Upper lobe of right lung (tissue), 1 donor: ENCODE data around the gene PRKCQ. TPM values are rescaled to one million over a fixed set of nuclear protein-coding genes. Genes with fewer than 3 reads are reported as not detected.

Experiments
- ATAC-seq: fragments of 200-7000 bp; cut with Tn5 transposase; one replicate; pipeline ENCODE4 v1.9.1; 2020; ENCODE audit warnings: mild to moderate bottlenecking, moderate library complexity
- DNase-seq: peaks from one replicate; pipeline ENCODE4 v3.0.0-alpha.2; 2020
- H3K27ac ChIP-seq: fragments of 200-600 bp; one replicate; pipeline ENCODE4 v1.8.0; 2022
- H3K27me3 ChIP-seq: fragments of 200-600 bp; one replicate; pipeline ENCODE4 v1.8.0; 2022; ENCODE audit warnings: mild to moderate bottlenecking
- H3K36me3 ChIP-seq: fragments of 200-600 bp; one replicate; pipeline ENCODE4 v1.8.0; 2022
- H3K4me1 ChIP-seq: fragments of 200-600 bp; one replicate; pipeline ENCODE4 v1.8.0; 2022
- H3K4me3 ChIP-seq: fragments of 200-600 bp; one replicate; pipeline ENCODE4 v1.8.0; 2022; ENCODE audit warnings: mild to moderate bottlenecking
- H3K9me3 ChIP-seq: fragments of 200-600 bp; one replicate; pipeline ENCODE4 v1.8.0; 2022
- CTCF ChIP-seq: fragments of 200-600 bp; IDR thresholded peaks from one replicate; pipeline ENCODE4 v1.8.0; 2022; ENCODE audit warnings: antibody characterized with exemption
- intact Hi-C: fragments of 100-400 bp; cut with DNase I; formaldehyde crosslinking; loops from one replicate; pipeline ENCODE4 v1.11.0; 2022
- long read RNA-seq: library from polyadenylated mRNA; unstranded; transcript quantifications from one replicate; pipeline ENCODE4 v2.0.0, GENCODE V29; 2021
- total RNA-seq: library from RNA; stranded (reverse); fragmentation: NEBNext Ultra II Directional; extraction: Animal tissue kit (Norgen Biotek cat#: 25700); gene quantifications from one replicate; pipeline ENCODE4 v1.2.1, GENCODE V29; 2021
- donor health status: DM: no; HTN: yes; CAD: no; lungs with severe emphysema.

PRKCQ gene
- total RNA-seq: 9.8 TPM
- long read RNA-seq, partial matches to known transcripts: 9 of 18 reads
- long read RNA-seq, other reads (novel, unspliced or antisense): 6 of 18 reads

GRCh38 chr10:6579904-6580278, at the start of gene PRKCQ:
Gene PRKCQ (minus strand): TSS chr10:6580276. CDS start chr10:6515135, 65,141 bp downstream.
- TF ChIP-seq CTCF: no peak
- DNase-seq (no peak), ATAC-seq (peak; percentile 46)
- Histone ChIP-seq H3K4me1 (no peaks in the 10 kb centered on the region), H3K27ac (peak within 1 kb of the TSS; percentile 78), H3K36me3 (no peaks in the 10 kb centered on the region), H3K9me3 (no peaks in the 10 kb centered on the region), H3K4me3 (peak within 1 kb of the TSS; percentile 67), H3K27me3 (peaks cover 26% of the 10 kb centered on the region)
- intact Hi-C loops: no loop called here

- Histone ChIP-seq H3K4me1 (no peaks in the 10 kb centered on the region), H3K4me3 (no peak overlapping the region), H3K27me3 (no peaks in the 10 kb centered on the region), H3K27ac (no peak overlapping the region), H3K36me3 (no peaks in the 10 kb centered on the region), H3K9me3 (no peaks in the 10 kb centered on the region)
- intact Hi-C loops: no loop called here
- DNase-seq (no peak), ATAC-seq (no peak)
- no peak for TF ChIP-seq CTCF
Measured at GRCh38 chr10:6625428-6625827, 45.4 kb upstream of the PRKCQ start.

GRCh38 chr10:6624392-6624791, 44.3 kb upstream of the PRKCQ start:
- intact Hi-C loops: no loop called here
- DNase-seq (no peak), ATAC-seq (no peak)
- Histone ChIP-seq H3K27me3 (no peaks in the 10 kb centered on the region), H3K27ac (no peak overlapping the region), H3K4me3 (no peak overlapping the region), H3K9me3 (no peaks in the 10 kb centered on the region), H3K4me1 (no peaks in the 10 kb centered on the region), H3K36me3 (no peaks in the 10 kb centered on the region)
- no peak for TF ChIP-seq CTCF

GRCh38 chr10:6622921-6623320, 42.8 kb upstream of the PRKCQ start:
- no peak for TF ChIP-seq CTCF
- H3K9me3 ChIP-seq: no peaks in the 10 kb centered on the region
- ATAC-seq: no peak
- no peaks in the 10 kb centered on the region for H3K4me1 ChIP-seq
- intact Hi-C loops: no loop called here
- no peak for DNase-seq
- H3K27ac ChIP-seq: no peak overlapping the region
- H3K36me3 ChIP-seq: no peaks in the 10 kb centered on the region
- H3K27me3 ChIP-seq: no peaks in the 10 kb centered on the region
- H3K4me3 ChIP-seq: no peak overlapping the region

GRCh38 chr10:6621536-6621935, 41.5 kb upstream of the PRKCQ start:
- no peaks in the 10 kb centered on the region for H3K4me1 ChIP-seq
- ATAC-seq (no peak), DNase-seq (no peak)
- no peak for TF ChIP-seq CTCF
- H3K27ac ChIP-seq: no peak overlapping the region
- intact Hi-C loops: no loop called here
- H3K27me3 ChIP-seq: no peaks in the 10 kb centered on the region
- H3K9me3 ChIP-seq: no peaks in the 10 kb centered on the region
- no peak overlapping the region for H3K4me3 ChIP-seq
- no peaks in the 10 kb centered on the region for H3K36me3 ChIP-seq

- no peak for DNase-seq
- no peaks in the 10 kb centered on the region for H3K27me3 ChIP-seq
- TF ChIP-seq CTCF: no peak
- H3K27ac ChIP-seq: no peak overlapping the region
- no peaks in the 10 kb centered on the region for H3K4me1 ChIP-seq
- ATAC-seq: no peak
- no peak overlapping the region for H3K4me3 ChIP-seq
- H3K9me3 ChIP-seq: no peaks in the 10 kb centered on the region
- no peaks in the 10 kb centered on the region for H3K36me3 ChIP-seq
- intact Hi-C loops: no loop called here
Measured at GRCh38 chr10:6619660-6620059, 39.6 kb upstream of the PRKCQ start.
